Measurements from ENCODE around the gene UCP2. TPM values are rescaled to one million over a fixed set of nuclear protein-coding genes. Genes with fewer than 3 reads are reported as not detected.

Gene UCP2
- total and polyA plus RNA-seq, 2 donors (not counting 3 experiments of a cell fraction or from before 2014, with no cell fraction given): 16.5 to 24.0 TPM

GRCh38 chr11:74000307-74001133 is 17.9 kb upstream of the UCP2 start:
- Histone ChIP-seq H3K9me1 (replicated peaks; ENCODE audit: control insufficient read depth, extremely low read depth, insufficient read depth, low read length) (no peaks in the 10 kb centered on the region), H3K27ac (ENCODE audit: insufficient read depth, low read depth, low read length) (no peak overlapping the region), H3K79me2 (ENCODE audit: control insufficient read depth, insufficient read depth, low read length) (no peaks in the 10 kb centered on the region), H3K9me3 (replicated peaks; ENCODE audit: control insufficient read depth, insufficient read depth, low read length) (no peaks in the 10 kb centered on the region), H3K4me3 (replicated peaks in 1 of 3; ENCODE audit: insufficient read depth in 1 of 3, low read depth in 1 of 3, low read length in 3 of 3) (no peak overlapping the region), H3K9ac (replicated peaks; ENCODE audit: extremely low read depth, insufficient read depth, low read length) (no peak overlapping the region), H3K4me1 (ENCODE audit: control insufficient read depth, extremely low read depth, insufficient read depth, low read length) (no peaks in the 10 kb centered on the region), H2AFZ (ENCODE audit: low read depth, low read length) (no peak overlapping the region), H3K4me2 (ENCODE audit: insufficient read depth, low read length) (no peak overlapping the region), H4K20me1 (replicated peaks; ENCODE audit: control insufficient read depth, extremely low read depth, insufficient read depth, low read length) (no peaks in the 10 kb centered on the region), H3K36me3 (ENCODE audit: control insufficient read depth in 2 of 2, extremely low read depth in 1 of 2, insufficient read depth in 2 of 2, low read length in 2 of 2) (no peaks in the 10 kb centered on the region), H3K27me3 (ENCODE audit: control insufficient read depth in 2 of 2, insufficient read depth in 2 of 2, low read length in 2 of 2) (no peaks in the 10 kb centered on the region)
- BruUV-seq (replicated peaks): no TSS peak
- intact Hi-C loops (cut with micrococcal nuclease) (no loop called here), dilution Hi-C loops (cut with MboI; ENCODE audit: extremely low pct_ligation_motif_present, low sequenced_read_pairs) (no loop called here)
- FAIRE-seq (no peak), DNase-seq (ENCODE audit: low read depth, low spot score) (no peak)
- TF ChIP-seq POLR2AphosphoS5 (IDR thresholded peaks at IDR 0.05; ENCODE audit: insufficient read depth, low read depth, low read length): no peak
- TF ChIP-seq CTCF (IDR thresholded peaks at IDR 0.05; ENCODE audit: extremely low read depth in 1 of 2, insufficient read depth in 1 of 2, low read depth in 1 of 2, low read length in 2 of 2): no peak
- TF ChIP-seq FOS (IDR thresholded peaks at IDR 0.05; ENCODE audit: borderline replicate concordance, insufficient read depth, low read length): no peak
- ChIA-PET CTCF (no interaction called here), POLR2A (interaction anchor here (0.6 kb wide), 1 partner anchor 136 kb away, joined by 3 read pairs; no protein-coding TSS in a partner anchor)
